ENCODE results near the gene TALDO1.

DNA sequence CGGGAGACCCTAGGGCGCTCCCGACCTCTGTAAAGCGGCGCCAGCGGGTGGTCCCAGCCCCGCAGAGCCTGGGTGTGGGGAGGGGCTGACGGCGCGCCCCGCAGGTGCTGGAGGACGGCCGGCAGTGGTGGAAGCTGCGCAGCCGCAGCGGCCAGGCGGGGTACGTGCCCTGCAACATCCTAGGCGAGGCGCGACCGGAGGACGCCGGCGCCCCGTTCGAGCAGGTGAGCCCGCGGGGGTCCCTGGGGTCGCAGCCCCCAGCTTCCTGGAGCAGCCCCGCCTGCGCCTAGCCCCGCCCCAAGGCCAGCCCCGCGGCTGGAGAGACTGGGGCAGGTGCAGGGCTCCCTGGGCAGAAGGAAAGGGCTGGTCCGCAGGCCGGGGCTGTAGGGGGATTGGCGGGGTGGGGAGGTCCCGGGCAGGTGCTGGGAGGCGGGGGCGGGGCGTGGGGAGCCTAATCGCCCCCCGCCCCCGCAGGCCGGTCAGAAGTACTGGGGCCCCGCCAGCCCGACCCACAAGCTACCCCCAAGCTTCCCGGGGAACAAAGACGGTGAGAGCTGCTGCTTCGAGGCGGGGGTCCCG, 21.6 kb upstream of the TALDO1 start:
- TF ChIP-seq CTCF (IDR thresholded peaks at IDR 0.05) (no peak), POLR2A (IDR thresholded peaks at IDR 0.05) (no peak)
